Stimulated activated CD8-positive, alpha-beta memory T cell treated with anti-CD3 and anti-CD28 coated beads, Interleukin-15, amount 100 ng/mL, for 24 hours (primary cell): ENCODE data around the gene SYNRG.

ENCODE experiments used
- DNase-seq: peaks from one replicate; pipeline ENCODE4 v3.0.0-alpha.2; 2020; ENCODE audit warnings: low read depth

Gene SYNRG

DNA sequence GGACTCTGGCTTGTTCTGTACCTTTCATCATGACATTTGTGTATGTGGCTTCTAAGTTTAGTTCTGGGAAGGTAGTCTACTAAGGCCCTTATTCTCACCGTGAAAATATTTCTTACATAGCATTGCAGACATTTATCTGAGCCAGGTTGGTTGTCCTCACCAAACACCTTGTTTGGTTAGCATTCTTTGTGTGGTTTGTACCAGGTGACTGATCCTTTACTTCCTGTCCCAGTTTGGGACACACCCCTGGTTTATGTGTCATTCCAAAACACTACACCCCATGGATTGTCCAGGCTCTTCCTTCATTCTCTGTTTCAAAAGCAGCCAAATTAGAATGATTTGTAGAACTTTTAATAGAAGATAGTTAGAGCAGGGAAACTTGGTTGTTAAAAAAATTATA lies 142.7 kb downstream of the SYNRG start:
- no peak for DNase-seq

DNA sequence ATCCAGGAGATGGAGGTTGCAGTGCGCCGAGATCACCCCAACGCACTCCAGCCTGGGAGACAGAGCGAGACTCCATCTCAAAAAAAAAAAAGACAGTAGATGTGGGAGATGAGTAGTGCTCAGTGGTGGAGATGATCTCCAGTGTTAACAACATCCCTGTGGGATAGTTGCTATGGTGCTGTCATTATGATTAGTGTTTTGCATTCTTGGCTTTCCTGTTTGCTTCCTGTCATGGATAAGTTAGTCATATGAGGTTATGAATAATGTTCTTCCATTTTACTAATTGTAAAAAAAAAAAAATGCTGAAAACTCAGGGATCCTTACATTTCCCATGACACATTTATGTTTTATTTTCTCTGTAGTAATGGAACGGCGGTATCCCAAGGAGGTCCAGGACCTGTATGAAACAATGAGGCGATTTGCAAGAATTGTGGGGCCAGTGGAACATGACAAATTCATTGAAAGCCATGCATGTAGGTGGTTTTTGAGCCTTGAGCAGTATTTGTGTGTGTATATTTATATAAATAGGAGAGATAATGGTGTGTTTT lies 144.1 kb downstream of the SYNRG start:
- no peak for DNase-seq
